Caco-2 (cell line): ENCODE results near the gene HIVEP3. TPM values are rescaled to one million over a fixed set of nuclear protein-coding genes. Genes with fewer than 3 reads are reported as not detected.

Experiments used
- Bru-seq: library from RNA; stranded (reverse); fragments of 400-500 nt; gene quantifications from one replicate; lab custom pipeline; 2021; lab: Mats Ljungman, UMichigan
- BruChase-seq, 2 experiments: library from RNA; stranded (reverse); fragments of 400-500 nt; gene quantifications; one replicate each; lab custom pipeline; 2021; lab: Mats Ljungman, UMichigan
- BruUV-seq: library from RNA; stranded (reverse); fragments of 400-500 nt; replicated peaks from 2 replicates; lab custom pipeline; 2021; lab: Mats Ljungman, UMichigan
- CTCF ChIA-PET: fragments of 300-600 bp; sonication (Branson Sonifier 250); formaldehyde crosslinking; loops from one replicate; lab custom pipeline; 2022; ENCODE audit warnings: antibody characterized with exemption; lab: Charles Lee
- POLR2A ChIA-PET: fragments of 300-600 bp; sonication (Branson Sonifier 250); formaldehyde crosslinking; loops from one replicate; lab custom pipeline; 2022; ENCODE audit warnings: antibody characterized with exemption; lab: Charles Lee
- DNase-seq, 2 experiments: peaks; one replicate each; pipeline versions ENCODE4 v3.0.0 to v3.0.0-alpha.2; 2020 to 2022
- H3K27me3 ChIP-seq: replicated peaks from 2 replicates; pipeline ENCODE4 v1.6.0; 2011; ENCODE audit warnings: low read length; ENCODE audit not compliant: control insufficient read depth, insufficient read depth
- H3K36me3 ChIP-seq: 2 replicates; pipeline ENCODE4 v1.5.1; 2011; ENCODE audit warnings: low read length; ENCODE audit not compliant: control insufficient read depth, insufficient read depth
- H3K4me1 ChIP-seq: fragments of 250-450 bp; sonication (Bioruptor Pico); 2 replicates; pipeline ENCODE4 v1.5.1; 2020; ENCODE audit warnings: mild to moderate bottlenecking
- H3K4me3 ChIP-seq: 2 replicates; pipeline ENCODE4 v1.5.1; 2011; ENCODE audit warnings: low read depth, mild to moderate bottlenecking, control low read depth, low read length
- H3K9me3 ChIP-seq: fragments of 250-450 bp; sonication (Bioruptor Pico); 2 replicates; pipeline ENCODE4 v1.5.1; 2020; ENCODE audit warnings: mild to moderate bottlenecking, moderate library complexity
- H3K27ac Mint-ChIP-seq: one replicate; pipeline ENCODE4 v1.8.0; 2022; ENCODE audit warnings: mixed read lengths; ENCODE audit not compliant: unreplicated experiment
- H3K27me3 Mint-ChIP-seq: one replicate; pipeline ENCODE4 v1.8.0; 2022; ENCODE audit warnings: mixed read lengths; ENCODE audit not compliant: insufficient read depth, unreplicated experiment
- H3K36me3 Mint-ChIP-seq: one replicate; pipeline ENCODE4 v1.8.0; 2022; ENCODE audit warnings: mild to moderate bottlenecking, mixed read lengths; ENCODE audit not compliant: insufficient read depth, unreplicated experiment
- H3K4me1 Mint-ChIP-seq: one replicate; pipeline ENCODE4 v1.8.0; 2022; ENCODE audit warnings: low read depth, mixed read lengths; ENCODE audit not compliant: unreplicated experiment
- H3K4me3 Mint-ChIP-seq: one replicate; pipeline ENCODE4 v1.8.0; 2022; ENCODE audit warnings: mild to moderate bottlenecking, moderate library complexity, mixed read lengths; ENCODE audit not compliant: unreplicated experiment
- H3K9me3 Mint-ChIP-seq: one replicate; pipeline ENCODE4 v1.8.0; 2022; ENCODE audit warnings: mixed read lengths; ENCODE audit not compliant: unreplicated experiment
- intact Hi-C: fragments of 100-400 bp; cut with micrococcal nuclease; formaldehyde crosslinking; loops from one replicate; pipeline ENCODE4 v1.10.0; 2022; ENCODE audit not compliant: unreplicated experiment
- long read RNA-seq: library from polyadenylated mRNA; stranded (forward); transcript quantifications from one replicate; pipeline ENCODE4 v2.0.0, GENCODE V29; 2022
- total RNA-seq: library from RNA; stranded (reverse); gene quantifications from 2 replicates; pipeline ENCODE4 v1.2.3, GENCODE V29; 2022
- TF ChIP-seq, protein P1 (sequence below), 2 experiments: fragments of 200-600 bp in 1 of 2; IDR thresholded peaks; 1 replicate in 1 of 2; 2 replicates in 1 of 2; pipeline versions ENCODE4 v1.5.1 to v1.8.0; 2011 to 2022; ENCODE audit warnings: antibody characterized with exemption in 1 of 2, control low read depth in 1 of 2, inconsistent platforms in 1 of 2, low read depth in 1 of 2, low read length in 1 of 2, mild to moderate bottlenecking in 1 of 2, moderate library complexity in 1 of 2; ENCODE audit not compliant: insufficient read depth in 1 of 2, severe bottlenecking in 1 of 2, unreplicated experiment in 1 of 2

HIVEP3 gene
- total RNA-seq = 0.25 and 0.37 TPM in 2 replicates
- Bru-seq, nascent RNA = percentile 15 among the genes with signal in this experiment
- percentile 19 among the genes with signal in this experiment for BruChase-seq, experiment 1, labeled RNA remaining after a 2-hour chase
- BruChase-seq, experiment 2, labeled RNA remaining after a 6-hour chase = percentile 20 among the genes with signal in this experiment
- long read RNA-seq, partial matches to known transcripts = 1 of 1 reads
- long read RNA-seq, other reads (novel, unspliced or antisense) = 0 of 1 reads

DNA sequence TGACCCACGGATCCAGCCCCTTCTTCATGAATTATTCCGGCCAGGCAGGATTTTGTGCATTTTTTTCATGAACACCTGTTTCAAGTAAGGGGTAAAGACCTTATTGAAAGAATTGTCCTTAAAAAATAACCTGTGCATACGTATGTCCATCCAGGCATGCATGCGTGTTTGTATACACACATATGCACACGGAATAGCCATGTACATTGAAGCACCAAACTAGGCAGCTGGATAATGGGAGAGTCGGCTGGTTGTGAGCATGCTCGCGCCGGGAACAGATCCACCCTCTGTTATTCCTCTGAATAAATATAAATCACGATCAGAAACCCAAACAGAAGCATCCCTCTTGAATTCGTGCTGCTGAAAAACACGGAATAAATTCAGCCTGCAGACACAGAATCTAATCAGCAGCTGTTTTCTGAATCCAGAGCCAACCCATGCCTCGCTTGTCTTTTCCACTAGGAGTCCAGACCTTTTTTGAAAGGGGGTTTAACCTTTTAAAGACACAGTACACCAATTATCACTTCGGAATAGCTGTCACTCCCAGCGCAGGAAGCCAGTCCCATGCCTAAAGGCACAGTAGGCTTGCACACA is at the start of gene HIVEP3:
Gene HIVEP3 (minus strand): TSS at position 473 of the 594 bp plus-strand sequence.
- Mint-ChIP-seq H3K9me3 (no peaks in the 10 kb centered on the region), H3K4me3 (peak within 1 kb of the TSS; percentile 69), H3K27ac (no peak within 1 kb of the TSS), H3K4me1 (no peaks in the 10 kb centered on the region), H3K36me3 (no peaks in the 10 kb centered on the region), H3K27me3 (peaks cover 14% of the 10 kb centered on the region)
- intact Hi-C loops = no loop called here
- H3K4me3 ChIP-seq = peak within 1 kb of the TSS; percentile 34
- ChIA-PET POLR2A (no interaction called here), CTCF (interaction anchor here (0.6 kb wide), 1 partner anchor 108 kb away, joined by 3 read pairs; no protein-coding TSS in a partner anchor)
- no peaks in the 10 kb centered on the region for H3K36me3 ChIP-seq
- TF ChIP-seq, protein P1, sequence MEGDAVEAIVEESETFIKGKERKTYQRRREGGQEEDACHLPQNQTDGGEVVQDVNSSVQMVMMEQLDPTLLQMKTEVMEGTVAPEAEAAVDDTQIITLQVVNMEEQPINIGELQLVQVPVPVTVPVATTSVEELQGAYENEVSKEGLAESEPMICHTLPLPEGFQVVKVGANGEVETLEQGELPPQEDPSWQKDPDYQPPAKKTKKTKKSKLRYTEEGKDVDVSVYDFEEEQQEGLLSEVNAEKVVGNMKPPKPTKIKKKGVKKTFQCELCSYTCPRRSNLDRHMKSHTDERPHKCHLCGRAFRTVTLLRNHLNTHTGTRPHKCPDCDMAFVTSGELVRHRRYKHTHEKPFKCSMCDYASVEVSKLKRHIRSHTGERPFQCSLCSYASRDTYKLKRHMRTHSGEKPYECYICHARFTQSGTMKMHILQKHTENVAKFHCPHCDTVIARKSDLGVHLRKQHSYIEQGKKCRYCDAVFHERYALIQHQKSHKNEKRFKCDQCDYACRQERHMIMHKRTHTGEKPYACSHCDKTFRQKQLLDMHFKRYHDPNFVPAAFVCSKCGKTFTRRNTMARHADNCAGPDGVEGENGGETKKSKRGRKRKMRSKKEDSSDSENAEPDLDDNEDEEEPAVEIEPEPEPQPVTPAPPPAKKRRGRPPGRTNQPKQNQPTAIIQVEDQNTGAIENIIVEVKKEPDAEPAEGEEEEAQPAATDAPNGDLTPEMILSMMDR (IDR thresholded peaks at IDR 0.05; ENCODE audit: insufficient read depth in 1 of 2, low read depth in 1 of 2, low read length in 1 of 2, severe bottlenecking in 1 of 2, unreplicated experiment in 1 of 2) = no peak
- no peaks in the 10 kb centered on the region; the same call in 1 of the 2 replicates for H3K27me3 ChIP-seq
- DNase-seq = no peak
- H3K4me1 ChIP-seq = no peaks in the 10 kb centered on the region
- H3K9me3 ChIP-seq = no peaks in the 10 kb centered on the region
- BruUV-seq = no TSS peak

DNA sequence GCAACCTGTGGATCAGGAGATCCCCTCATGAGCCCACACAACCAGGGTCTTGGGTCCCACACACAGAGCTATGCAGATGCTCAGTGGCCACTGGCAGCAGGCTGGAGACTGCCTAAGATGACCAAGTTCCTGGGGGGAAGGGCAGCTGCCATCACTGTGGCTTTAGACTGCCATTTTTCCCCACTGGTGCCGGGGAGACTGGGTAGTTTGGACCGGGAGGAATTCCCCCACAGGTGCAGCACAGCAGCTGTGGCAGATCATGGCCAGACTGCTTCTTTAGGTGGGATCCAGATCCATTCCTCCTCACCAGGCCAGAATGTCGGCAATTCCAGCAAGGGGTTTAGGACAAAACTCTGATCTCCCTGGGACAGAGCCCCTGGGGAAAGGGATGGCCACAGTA is 45.7 kb upstream of the HIVEP3 start:
- no peak overlapping the region for H3K4me3 Mint-ChIP-seq
- no peaks in the 10 kb centered on the region for H3K36me3 Mint-ChIP-seq
- no peak overlapping the region for H3K27ac Mint-ChIP-seq
- H3K4me1 Mint-ChIP-seq = peaks cover 8% of the 10 kb centered on the region
- intact Hi-C loops = no loop called here
- peaks cover 13% of the 10 kb centered on the region for H3K9me3 Mint-ChIP-seq
- no peaks in the 10 kb centered on the region for H3K36me3 ChIP-seq
- ChIA-PET POLR2A (no interaction called here), CTCF (no interaction called here)
- no TSS peak for BruUV-seq
- TF ChIP-seq, protein P1 (IDR thresholded peaks at IDR 0.05; ENCODE audit: insufficient read depth in 1 of 2, low read depth in 1 of 2, low read length in 1 of 2, severe bottlenecking in 1 of 2, unreplicated experiment in 1 of 2) = no peak
- DNase-seq = no peak
- no peaks in the 10 kb centered on the region for H3K9me3 ChIP-seq
- peaks cover 8% of the 10 kb centered on the region for H3K27me3 Mint-ChIP-seq
- no peaks in the 10 kb centered on the region for H3K27me3 ChIP-seq
- H3K4me1 ChIP-seq = no peaks in the 10 kb centered on the region
- H3K4me3 ChIP-seq = no peak overlapping the region

- Histone ChIP-seq H3K9me3 (no peaks in the 10 kb centered on the region), H3K27me3 (no peaks in the 10 kb centered on the region), H3K36me3 (no peaks in the 10 kb centered on the region), H3K4me3 (no peak overlapping the region), H3K4me1 (no peaks in the 10 kb centered on the region)
- ChIA-PET CTCF (no interaction called here), POLR2A (no interaction called here)
- H3K4me1 Mint-ChIP-seq = peaks cover 8% of the 10 kb centered on the region
- intact Hi-C loops = no loop called here
- H3K4me3 Mint-ChIP-seq = no peak overlapping the region
- TF ChIP-seq, protein P1 (IDR thresholded peaks at IDR 0.05; ENCODE audit: insufficient read depth in 1 of 2, low read depth in 1 of 2, low read length in 1 of 2, severe bottlenecking in 1 of 2, unreplicated experiment in 1 of 2) = no peak
- BruUV-seq = no TSS peak
- no peak for DNase-seq
- H3K27ac Mint-ChIP-seq = no peak overlapping the region
- H3K9me3 Mint-ChIP-seq = peaks cover 13% of the 10 kb centered on the region
- no peaks in the 10 kb centered on the region for H3K36me3 Mint-ChIP-seq
- H3K27me3 Mint-ChIP-seq = peaks cover 8% of the 10 kb centered on the region
Observed at GRCh38 chr1:41963636-41964035, 44.9 kb upstream of the HIVEP3 start.
